Sigmoid colon (tissue), 7 donors: ENCODE data around the gene ARSD. TPM values are rescaled to one million over a fixed set of nuclear protein-coding genes. Genes with fewer than 3 reads are reported as not detected.

Experiments
- DNase-seq: peaks from one replicate; pipeline ENCODE4 v3.0.0-alpha.2; 2019
- H3K27ac ChIP-seq, 4 donors: fragments of 200-600 bp; sonication (generic); one replicate each; pipeline ENCODE4 v1.5.1; 2016 to 2019; ENCODE audit warnings: mild to moderate bottlenecking in 1 of 4
- H3K27me3 ChIP-seq, 3 donors: fragments of 200-600 bp; sonication (generic); one replicate each; pipeline ENCODE4 v1.5.1; 2019; ENCODE audit warnings: mild to moderate bottlenecking in 1 of 3
- H3K36me3 ChIP-seq, 4 donors: fragments of 200-600 bp; sonication (generic); one replicate each; pipeline ENCODE4 v1.5.1; 2016 to 2019
- H3K4me1 ChIP-seq, 4 donors: fragments of 200-600 bp; sonication (generic); one replicate each; pipeline ENCODE4 v1.5.1; 2017 to 2019
- H3K4me3 ChIP-seq, 4 donors: fragments of 200-600 bp; sonication (generic); one replicate each; pipeline ENCODE4 v1.5.1; 2017 to 2019; ENCODE audit warnings: mild to moderate bottlenecking in 2 of 4, moderate library complexity in 1 of 4
- H3K9me3 ChIP-seq, 4 donors: fragments of 200-600 bp in 3 of 4; sonication (generic) in 3 of 4; one replicate each; pipeline versions ENCODE4 v1.5.1 to v1.6.1; 2013 to 2019
- EP300 ChIP-seq, 4 donors: sonication (generic); formaldehyde crosslinking; IDR thresholded peaks; one replicate each; pipeline ENCODE4 v1.6.1; 2017; ENCODE audit warnings: antibody characterized with exemption in 4 of 4
- POLR2A ChIP-seq, 2 donors: fragments of 450-650 bp; IDR thresholded peaks; one replicate each; pipeline ENCODE4 v1.6.1; 2016; ENCODE audit warnings: antibody characterized with exemption in 2 of 2, mild to moderate bottlenecking in 2 of 2, moderate library complexity in 2 of 2
- POLR2AphosphoS5 ChIP-seq, 4 donors: sonication (generic); formaldehyde crosslinking; IDR thresholded peaks; one replicate each; pipeline ENCODE4 v1.6.1; 2017; ENCODE audit warnings: antibody characterized with exemption in 4 of 4
- WGBS, 2 donors: extraction: QIAGEN DNeasy Blood & Tissue Kit; methylation state at CpG; one replicate each; pipeline ENCODE4 v1.1.7; 2013; 5-methylcytosine and 5-hydroxymethylcytosine counted together
- intact Hi-C: fragments of 100-400 bp; cut with DNase I; formaldehyde crosslinking; loops from one replicate; pipeline ENCODE4 v1.15.1; 2023
- polyA plus RNA-seq, 3 donors: library from polyadenylated mRNA; stranded (reverse); fragments of 200-250 nt; gene quantifications; one replicate each; pipeline ENCODE4 v1.2.3, GENCODE V29; 2013
- total RNA-seq, 4 donors: library from RNA; depleted of rRNA; stranded (reverse); fragments of >200 nt; gene quantifications; one replicate each; pipeline ENCODE4 v1.1.0, GENCODE V29; 2016
- TF ChIP-seq, protein P1 (sequence below), 4 experiments: fragments of 450-650 bp in 3 of 4; fragments of 200-600 bp in 1 of 4; IDR thresholded peaks; one replicate each; pipeline ENCODE4 v1.5.1; 2016 to 2019; ENCODE audit warnings: antibody characterized with exemption in 4 of 4, mild to moderate bottlenecking in 3 of 4, moderate library complexity in 2 of 4
- donor health status: healthy with polysubstance abuse.
- donor health status: Bipolar disorder and iron deficiency.
- donor health status: healthy.

The ARSD gene
- total and polyA plus RNA-seq, 7 donors, result 4.2 to 14.4 (median 10.0) TPM

DNA sequence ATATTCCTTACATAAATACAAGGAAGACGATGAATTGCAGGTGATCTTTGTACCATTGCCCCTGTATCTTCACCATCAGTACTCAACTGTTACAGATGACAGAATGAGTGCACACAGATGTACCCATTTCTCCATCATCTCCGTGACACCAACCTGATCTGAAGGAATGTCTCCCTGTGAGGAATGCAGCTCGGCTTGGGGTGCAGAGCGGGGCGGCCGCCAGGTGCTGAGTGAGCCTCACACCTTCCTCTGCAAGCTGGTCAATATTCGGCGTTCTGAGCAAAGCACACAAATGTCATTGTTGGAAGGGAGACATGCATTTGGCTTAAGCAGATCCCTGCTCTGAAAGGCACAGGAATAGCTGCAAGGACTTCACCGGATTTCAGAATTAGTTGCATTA, 7.4 kb downstream of the ARSD start:
- intact Hi-C loops, result no loop called here
- TF ChIP-seq POLR2A (IDR thresholded peaks at IDR 0.05), result no peak
- TF ChIP-seq POLR2AphosphoS5 (IDR thresholded peaks at IDR 0.05), result no peak
- TF ChIP-seq EP300 (IDR thresholded peaks at IDR 0.05), result no peak
- TF ChIP-seq, protein P1, sequence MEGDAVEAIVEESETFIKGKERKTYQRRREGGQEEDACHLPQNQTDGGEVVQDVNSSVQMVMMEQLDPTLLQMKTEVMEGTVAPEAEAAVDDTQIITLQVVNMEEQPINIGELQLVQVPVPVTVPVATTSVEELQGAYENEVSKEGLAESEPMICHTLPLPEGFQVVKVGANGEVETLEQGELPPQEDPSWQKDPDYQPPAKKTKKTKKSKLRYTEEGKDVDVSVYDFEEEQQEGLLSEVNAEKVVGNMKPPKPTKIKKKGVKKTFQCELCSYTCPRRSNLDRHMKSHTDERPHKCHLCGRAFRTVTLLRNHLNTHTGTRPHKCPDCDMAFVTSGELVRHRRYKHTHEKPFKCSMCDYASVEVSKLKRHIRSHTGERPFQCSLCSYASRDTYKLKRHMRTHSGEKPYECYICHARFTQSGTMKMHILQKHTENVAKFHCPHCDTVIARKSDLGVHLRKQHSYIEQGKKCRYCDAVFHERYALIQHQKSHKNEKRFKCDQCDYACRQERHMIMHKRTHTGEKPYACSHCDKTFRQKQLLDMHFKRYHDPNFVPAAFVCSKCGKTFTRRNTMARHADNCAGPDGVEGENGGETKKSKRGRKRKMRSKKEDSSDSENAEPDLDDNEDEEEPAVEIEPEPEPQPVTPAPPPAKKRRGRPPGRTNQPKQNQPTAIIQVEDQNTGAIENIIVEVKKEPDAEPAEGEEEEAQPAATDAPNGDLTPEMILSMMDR (IDR thresholded peaks at IDR 0.05), result no peak

DNA sequence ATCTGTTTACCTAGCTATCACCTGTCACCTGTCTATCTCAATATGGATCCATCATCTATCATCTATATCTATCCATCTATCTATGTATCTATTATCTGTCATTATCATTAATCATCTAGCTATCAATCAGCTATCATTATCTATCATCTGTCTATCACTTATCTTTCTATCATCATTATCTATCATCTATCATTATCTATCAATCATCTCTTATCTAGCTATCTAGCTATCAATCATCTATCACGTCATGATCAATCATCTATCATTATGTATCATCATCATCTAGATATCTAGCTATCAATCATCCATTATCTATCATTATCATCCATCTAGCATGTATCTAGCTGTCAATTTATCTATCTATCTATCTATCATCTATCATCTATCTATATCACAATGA, 7.9 kb downstream of the ARSD start:
- Histone ChIP-seq H3K27ac (no peak overlapping the region), H3K9me3 (no peaks in the 10 kb centered on the region), H3K36me3 (peaks cover 0 to 7% (median 3%) of the 10 kb centered on the region in 4 donors), H3K4me3 (no peak overlapping the region), H3K4me1 (no peaks in the 10 kb centered on the region), H3K27me3 (no peaks in the 10 kb centered on the region)
- WGBS, 2 donors, result 84 to 92% methylated on average over 1 of the region's 1 CpG
- no peak for DNase-seq
- intact Hi-C loops, result no loop called here
- no peak for TF ChIP-seq POLR2A (IDR thresholded peaks at IDR 0.05)
- TF ChIP-seq POLR2AphosphoS5 (IDR thresholded peaks at IDR 0.05), result no peak
- no peak for TF ChIP-seq EP300 (IDR thresholded peaks at IDR 0.05)
- TF ChIP-seq, protein P1 (IDR thresholded peaks at IDR 0.05), result no peak

More for the DNA sequence above, 7.4 kb downstream of the ARSD start:
- Histone ChIP-seq H3K27ac (no peak overlapping the region), H3K36me3 (peaks cover 0 to 7% (median 3%) of the 10 kb centered on the region in 4 donors), H3K9me3 (no peaks in the 10 kb centered on the region), H3K4me3 (no peak overlapping the region), H3K4me1 (no peaks in the 10 kb centered on the region), H3K27me3 (no peaks in the 10 kb centered on the region)
- no peak for DNase-seq
- WGBS, 2 donors, result 77 to 92% methylated on average over 9 of the region's 9 CpGs

DNA sequence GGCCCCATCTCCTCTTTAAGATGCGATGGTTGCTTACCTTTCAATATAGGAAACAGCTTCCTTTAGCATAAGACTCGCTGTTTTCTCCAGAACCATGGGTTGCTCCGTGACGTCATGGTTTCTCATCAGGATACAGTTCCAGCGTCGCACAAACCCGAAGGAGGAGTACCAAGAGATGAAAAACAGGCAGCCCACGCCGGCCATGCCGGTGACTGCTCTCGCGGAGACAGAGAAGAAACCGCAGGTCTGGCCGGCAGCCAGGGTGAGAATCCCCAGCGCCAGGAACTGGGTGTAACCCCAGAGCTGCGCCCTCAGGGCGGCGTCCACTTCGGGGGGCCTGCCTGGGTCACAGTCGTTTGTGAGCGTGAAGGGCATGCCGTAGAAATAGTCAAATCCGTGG, 11.4 kb downstream of the ARSD start:
- Histone ChIP-seq H3K27ac (no peak overlapping the region), H3K36me3 (peaks cover 0 to 7% (median 3%) of the 10 kb centered on the region in 4 donors), H3K4me1 (no peaks in the 10 kb centered on the region), H3K4me3 (no peak overlapping the region), H3K27me3 (no peaks in the 10 kb centered on the region), H3K9me3 (no peaks in the 10 kb centered on the region)
- no peak for DNase-seq
- intact Hi-C loops, result no loop called here
- 95 to 97% methylated on average over 23 of the region's 23 CpGs for WGBS, 2 donors
- TF ChIP-seq POLR2A (IDR thresholded peaks at IDR 0.05), result no peak
- no peak for TF ChIP-seq EP300 (IDR thresholded peaks at IDR 0.05)
- TF ChIP-seq, protein P1 (IDR thresholded peaks at IDR 0.05), result no peak
- no peak for TF ChIP-seq POLR2AphosphoS5 (IDR thresholded peaks at IDR 0.05)

DNA sequence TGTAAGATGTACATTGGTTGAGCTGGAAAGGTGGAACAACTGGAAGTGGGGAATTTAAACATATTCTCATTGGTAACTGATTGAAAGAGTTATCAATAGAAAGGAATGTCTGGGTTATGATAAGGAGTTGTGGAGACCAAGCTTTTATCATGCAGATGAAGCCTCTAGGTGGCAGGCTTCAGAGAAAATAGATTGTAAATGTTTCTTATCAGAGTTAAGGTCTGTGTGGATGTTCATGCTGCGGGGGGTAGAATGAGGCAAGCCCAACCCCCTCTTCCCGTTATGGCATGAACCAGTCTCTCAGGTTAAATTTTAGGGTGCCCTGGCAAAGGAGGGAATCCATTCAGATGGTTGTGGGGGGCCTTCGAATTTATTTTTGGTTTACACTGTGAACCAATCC, 16.0 kb downstream of the ARSD start:
- Histone ChIP-seq H3K27ac (no peak overlapping the region), H3K27me3 (no peaks in the 10 kb centered on the region), H3K36me3 (no peaks in the 10 kb centered on the region), H3K4me1 (no peaks in the 10 kb centered on the region), H3K9me3 (no peaks in the 10 kb centered on the region), H3K4me3 (no peak overlapping the region)
- no peak for DNase-seq
- intact Hi-C loops, result no loop called here
- 30 to 82% methylated on average over 3 of the region's 3 CpGs for WGBS, 2 donors
- no peak for TF ChIP-seq POLR2A (IDR thresholded peaks at IDR 0.05)
- TF ChIP-seq EP300 (IDR thresholded peaks at IDR 0.05), result no peak
- TF ChIP-seq, protein P1 (IDR thresholded peaks at IDR 0.05), result no peak
- no peak for TF ChIP-seq POLR2AphosphoS5 (IDR thresholded peaks at IDR 0.05)

DNA sequence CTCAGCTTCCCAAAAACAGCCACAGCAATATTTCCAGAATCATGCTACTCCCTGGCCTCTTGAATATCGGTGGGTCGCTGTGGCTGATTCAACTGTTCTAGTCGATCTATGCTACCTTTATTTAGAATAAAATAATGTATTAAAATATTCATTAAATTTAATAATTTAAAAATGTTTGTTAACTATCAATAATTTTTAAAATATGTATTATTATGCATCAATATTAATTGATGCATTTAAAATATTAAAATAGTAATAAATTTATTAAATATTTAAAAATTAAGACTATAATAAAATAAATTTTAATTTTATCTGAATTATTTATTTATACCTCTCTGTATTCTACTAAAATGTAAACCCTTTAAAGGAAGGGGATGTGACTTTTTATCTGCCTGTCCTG, 19.0 kb downstream of the ARSD start:
- intact Hi-C loops, result no loop called here
- Histone ChIP-seq H3K36me3 (peaks cover 0 to 3% (median 0%) of the 10 kb centered on the region in 4 donors), H3K27me3 (no peaks in the 10 kb centered on the region), H3K4me3 (no peak overlapping the region), H3K27ac (no peak overlapping the region), H3K9me3 (no peaks in the 10 kb centered on the region), H3K4me1 (no peaks in the 10 kb centered on the region)
- no peak for DNase-seq
- no peak for TF ChIP-seq POLR2AphosphoS5 (IDR thresholded peaks at IDR 0.05)
- TF ChIP-seq, protein P1 (IDR thresholded peaks at IDR 0.05), result no peak
- TF ChIP-seq EP300 (IDR thresholded peaks at IDR 0.05), result no peak
- no peak for TF ChIP-seq POLR2A (IDR thresholded peaks at IDR 0.05)
- WGBS, 2 donors, result 96% methylated on average over 3 of the region's 3 CpGs
